Measurements from ENCODE around the gene LCTL. TPM values are rescaled to one million over a fixed set of nuclear protein-coding genes. Genes with fewer than 3 reads are reported as not detected.

LCTL gene
- polyA plus RNA-seq (2013, experiment 1 of 2): 1.5 TPM
- 1.2 TPM for polyA plus RNA-seq (2013, experiment 2 of 2)

- peak; percentile 66 for DNase-seq
- peak within 1 kb of the TSS; percentile 83 for H2BK15ac ChIP-seq (ENCODE audit: low read depth, poor library complexity, severe bottlenecking)
- H2BK5ac ChIP-seq (ENCODE audit: low read depth, low read length, poor library complexity, severe bottlenecking): peak within 1 kb of the TSS; percentile 58
- no peak within 1 kb of the TSS for H3K9ac ChIP-seq (ENCODE audit: low read length)
- H2BK12ac ChIP-seq (ENCODE audit: low read length in 2 of 2): peak within 1 kb of the TSS; percentile 64 to 97
- peak within 1 kb of the TSS; percentile 55 for H3K4me2 ChIP-seq (ENCODE audit: low read length, poor library complexity, severe bottlenecking)
- H3K9me3 ChIP-seq (ENCODE audit: control insufficient read depth, low read length): no peaks in the 10 kb centered on the region
- peak within 1 kb of the TSS in 1 of 2 experiments; percentile 38 for H3K14ac ChIP-seq (ENCODE audit: low read length in 2 of 2)
- H2AFZ ChIP-seq (ENCODE audit: low read depth, low read length): peak within 1 kb of the TSS; percentile 60
- peak within 1 kb of the TSS in 1 of 2 experiments; percentile 23 for H3K23ac ChIP-seq (ENCODE audit: low read length in 2 of 2)
- peak within 1 kb of the TSS; percentile 48 to 83 for H3K4ac ChIP-seq (ENCODE audit: low read depth in 1 of 2, low read length in 2 of 2)
- H3K4me3 ChIP-seq (ENCODE audit: insufficient read depth in 1 of 2, low read depth in 1 of 2, low read length in 2 of 2): no peak within 1 kb of the TSS
- peaks cover 29% of the 10 kb centered on the region for H3K4me1 ChIP-seq (ENCODE audit: control insufficient read depth, insufficient read depth, low read depth, low read length)
- H2AK5ac ChIP-seq (ENCODE audit: low read length, severe bottlenecking): peak within 1 kb of the TSS; percentile 90
- WGBS: 16% methylated on average over 14 of the region's 14 CpGs
- H3K18ac ChIP-seq (ENCODE audit: low read depth in 1 of 2, low read length in 2 of 2): peak within 1 kb of the TSS; percentile 86 to 88
- H3K79me1 ChIP-seq (replicated peaks; ENCODE audit: low read length, poor library complexity, severe bottlenecking): peaks cover 12% of the 10 kb centered on the region
- H3K36me3 ChIP-seq (ENCODE audit: control insufficient read depth in 1 of 2, insufficient read depth in 2 of 2, low read depth in 1 of 2, low read length in 2 of 2): peaks cover 0 to 12% of the 10 kb centered on the region in 2 experiments
- peak within 1 kb of the TSS; percentile 84 for H4K91ac ChIP-seq (ENCODE audit: low read length)
- peak within 1 kb of the TSS; percentile 85 for H4K8ac ChIP-seq (ENCODE audit: low read length)
- H2BK120ac ChIP-seq (ENCODE audit: low read depth, low read length): peak within 1 kb of the TSS; percentile 43
- peak within 1 kb of the TSS; percentile 48 for H3K27ac ChIP-seq (ENCODE audit: low read length, poor library complexity, severe bottlenecking)
- no peaks in the 10 kb centered on the region for H3K27me3 ChIP-seq (ENCODE audit: control insufficient read depth in 1 of 2, insufficient read depth in 1 of 2, low read length in 2 of 2)
Observed at GRCh38 chr15:66565741-66566144, at the start of gene LCTL. Gene LCTL (minus strand): TSS chr15:66565998. CDS start chr15:66565365, 633 bp downstream.

GRCh38 chr15:66614951-66615760 is 49.4 kb upstream of the LCTL start:
- H3K27me3 ChIP-seq (ENCODE audit: control insufficient read depth in 1 of 2, insufficient read depth in 1 of 2, low read length in 2 of 2): peaks cover 0 to 18% of the 10 kb centered on the region in 2 experiments
- H3K36me3 ChIP-seq (ENCODE audit: control insufficient read depth in 1 of 2, insufficient read depth in 2 of 2, low read depth in 1 of 2, low read length in 2 of 2): no peaks in the 10 kb centered on the region
- H2BK120ac ChIP-seq (ENCODE audit: low read depth, low read length): no peak overlapping the region
- H3K9me3 ChIP-seq (ENCODE audit: control insufficient read depth, low read length): no peaks in the 10 kb centered on the region
- H3K79me1 ChIP-seq (replicated peaks; ENCODE audit: low read length, poor library complexity, severe bottlenecking): no peaks in the 10 kb centered on the region
- H2BK5ac ChIP-seq (ENCODE audit: low read depth, low read length, poor library complexity, severe bottlenecking): no peak overlapping the region
- H3K14ac ChIP-seq (ENCODE audit: low read length in 2 of 2): peak overlapping the region in 1 of 2 experiments; percentile 74
- H3K4me1 ChIP-seq (ENCODE audit: control insufficient read depth, insufficient read depth, low read depth, low read length): peaks cover 17% of the 10 kb centered on the region
- H3K18ac ChIP-seq (ENCODE audit: low read depth in 1 of 2, low read length in 2 of 2): peak overlapping the region in 1 of 2 experiments; percentile 14
- H2BK12ac ChIP-seq (ENCODE audit: low read length in 2 of 2): peak overlapping the region in 1 of 2 experiments; percentile 68
- no peak overlapping the region for H2AFZ ChIP-seq (ENCODE audit: low read depth, low read length)
- no peak overlapping the region for H3K4me3 ChIP-seq (ENCODE audit: insufficient read depth in 1 of 2, low read depth in 1 of 2, low read length in 2 of 2)
- H3K9ac ChIP-seq (ENCODE audit: low read length): no peak overlapping the region
- H2BK15ac ChIP-seq (ENCODE audit: low read depth, poor library complexity, severe bottlenecking): no peak overlapping the region
- H3K23ac ChIP-seq (ENCODE audit: low read length in 2 of 2): no peak overlapping the region
- H4K8ac ChIP-seq (ENCODE audit: low read length): peak overlapping the region; percentile 86
- H3K27ac ChIP-seq (ENCODE audit: low read length, poor library complexity, severe bottlenecking): no peak overlapping the region
- H3K4me2 ChIP-seq (ENCODE audit: low read length, poor library complexity, severe bottlenecking): no peak overlapping the region
- no peak for DNase-seq
- H4K91ac ChIP-seq (ENCODE audit: low read length): no peak overlapping the region
- H2AK5ac ChIP-seq (ENCODE audit: low read length, severe bottlenecking): no peak overlapping the region
- WGBS: 77% methylated on average over 7 of the region's 8 CpGs
- H3K4ac ChIP-seq (ENCODE audit: low read depth in 1 of 2, low read length in 2 of 2): peak overlapping the region in 1 of 2 experiments; percentile 73

GRCh38 chr15:66614456-66614855 is 48.7 kb upstream of the LCTL start:
- no peak overlapping the region for H2BK15ac ChIP-seq (ENCODE audit: low read depth, poor library complexity, severe bottlenecking)
- H3K23ac ChIP-seq (ENCODE audit: low read length in 2 of 2): no peak overlapping the region
- no peak overlapping the region for H2BK120ac ChIP-seq (ENCODE audit: low read depth, low read length)
- H3K4me3 ChIP-seq (ENCODE audit: insufficient read depth in 1 of 2, low read depth in 1 of 2, low read length in 2 of 2): no peak overlapping the region
- no peaks in the 10 kb centered on the region for H3K36me3 ChIP-seq (ENCODE audit: control insufficient read depth in 1 of 2, insufficient read depth in 2 of 2, low read depth in 1 of 2, low read length in 2 of 2)
- H2BK5ac ChIP-seq (ENCODE audit: low read depth, low read length, poor library complexity, severe bottlenecking): no peak overlapping the region
- H2AK5ac ChIP-seq (ENCODE audit: low read length, severe bottlenecking): no peak overlapping the region
- no peak overlapping the region for H3K14ac ChIP-seq (ENCODE audit: low read length in 2 of 2)
- H2BK12ac ChIP-seq (ENCODE audit: low read length in 2 of 2): no peak overlapping the region
- no peak for DNase-seq
- H3K4ac ChIP-seq (ENCODE audit: low read depth in 1 of 2, low read length in 2 of 2): no peak overlapping the region
- peaks cover 0 to 19% of the 10 kb centered on the region in 2 experiments for H3K27me3 ChIP-seq (ENCODE audit: control insufficient read depth in 1 of 2, insufficient read depth in 1 of 2, low read length in 2 of 2)
- no peak overlapping the region for H4K91ac ChIP-seq (ENCODE audit: low read length)
- H2AFZ ChIP-seq (ENCODE audit: low read depth, low read length): no peak overlapping the region
- H3K27ac ChIP-seq (ENCODE audit: low read length, poor library complexity, severe bottlenecking): no peak overlapping the region
- H4K8ac ChIP-seq (ENCODE audit: low read length): no peak overlapping the region
- H3K9ac ChIP-seq (ENCODE audit: low read length): no peak overlapping the region
- no peaks in the 10 kb centered on the region for H3K9me3 ChIP-seq (ENCODE audit: control insufficient read depth, low read length)
- WGBS: 100% methylated on average over 2 of the region's 5 CpGs
- peaks cover 16% of the 10 kb centered on the region for H3K4me1 ChIP-seq (ENCODE audit: control insufficient read depth, insufficient read depth, low read depth, low read length)
- H3K18ac ChIP-seq (ENCODE audit: low read depth in 1 of 2, low read length in 2 of 2): no peak overlapping the region
- H3K79me1 ChIP-seq (replicated peaks; ENCODE audit: low read length, poor library complexity, severe bottlenecking): no peaks in the 10 kb centered on the region
- no peak overlapping the region for H3K4me2 ChIP-seq (ENCODE audit: low read length, poor library complexity, severe bottlenecking)

GRCh38 chr15:66613743-66614142 is 47.9 kb upstream of the LCTL start:
- no peak overlapping the region for H4K91ac ChIP-seq (ENCODE audit: low read length)
- peaks cover 0 to 19% of the 10 kb centered on the region in 2 experiments for H3K27me3 ChIP-seq (ENCODE audit: control insufficient read depth in 1 of 2, insufficient read depth in 1 of 2, low read length in 2 of 2)
- no peak overlapping the region for H3K18ac ChIP-seq (ENCODE audit: low read depth in 1 of 2, low read length in 2 of 2)
- H3K4me1 ChIP-seq (ENCODE audit: control insufficient read depth, insufficient read depth, low read depth, low read length): peaks cover 13% of the 10 kb centered on the region
- WGBS: 75% methylated on average over 3 of the region's 3 CpGs
- no peak overlapping the region for H4K8ac ChIP-seq (ENCODE audit: low read length)
- no peaks in the 10 kb centered on the region for H3K9me3 ChIP-seq (ENCODE audit: control insufficient read depth, low read length)
- no peak overlapping the region for H2BK5ac ChIP-seq (ENCODE audit: low read depth, low read length, poor library complexity, severe bottlenecking)
- H2AK5ac ChIP-seq (ENCODE audit: low read length, severe bottlenecking): no peak overlapping the region
- no peak overlapping the region for H3K4me2 ChIP-seq (ENCODE audit: low read length, poor library complexity, severe bottlenecking)
- no peak overlapping the region for H3K23ac ChIP-seq (ENCODE audit: low read length in 2 of 2)
- no peak overlapping the region for H2AFZ ChIP-seq (ENCODE audit: low read depth, low read length)
- no peak overlapping the region for H3K4ac ChIP-seq (ENCODE audit: low read depth in 1 of 2, low read length in 2 of 2)
- H3K27ac ChIP-seq (ENCODE audit: low read length, poor library complexity, severe bottlenecking): no peak overlapping the region
- H3K14ac ChIP-seq (ENCODE audit: low read length in 2 of 2): peak overlapping the region in 1 of 2 experiments; percentile 55
- no peak overlapping the region for H2BK120ac ChIP-seq (ENCODE audit: low read depth, low read length)
- peak overlapping the region in 1 of 2 experiments; percentile 29 for H2BK12ac ChIP-seq (ENCODE audit: low read length in 2 of 2)
- H3K36me3 ChIP-seq (ENCODE audit: control insufficient read depth in 1 of 2, insufficient read depth in 2 of 2, low read depth in 1 of 2, low read length in 2 of 2): no peaks in the 10 kb centered on the region
- DNase-seq: no peak
- no peak overlapping the region for H3K4me3 ChIP-seq (ENCODE audit: insufficient read depth in 1 of 2, low read depth in 1 of 2, low read length in 2 of 2)
- H2BK15ac ChIP-seq (ENCODE audit: low read depth, poor library complexity, severe bottlenecking): no peak overlapping the region
- no peaks in the 10 kb centered on the region for H3K79me1 ChIP-seq (replicated peaks; ENCODE audit: low read length, poor library complexity, severe bottlenecking)
- H3K9ac ChIP-seq (ENCODE audit: low read length): no peak overlapping the region

Data from mesenchymal stem cell (in vitro differentiated cells and primary cell).